Small intestine (tissue), 7 donors: ENCODE measurements around the gene XRCC3. TPM values are rescaled to one million over a fixed set of nuclear protein-coding genes. Genes with fewer than 3 reads are reported as not detected.

ENCODE experiments used
- DNase-seq, 2 donors: peaks; one replicate each; pipeline versions ENCODE4 v3.0.0 to v3.0.0-alpha.2; 2013
- FAIRE-seq: peaks from 2 replicates; lab custom pipeline; 2012; peaks lifted over from hg19 to GRCh38; lab: Jason Lieb, UNC
- H3K27ac ChIP-seq, 3 donors: one replicate each; pipeline ENCODE4 v1.5.1; 2013; ENCODE audit warnings: low read length in 2 of 3, mild to moderate bottlenecking in 2 of 3, control low read depth in 1 of 3, inconsistent platforms in 1 of 3, low read depth in 1 of 3, moderate library complexity in 1 of 3
- H3K27me3 ChIP-seq, 3 donors: one replicate each; pipeline ENCODE4 v1.6.1; 2013; ENCODE audit warnings: low read length in 3 of 3, inconsistent platforms in 1 of 3; ENCODE audit not compliant: control insufficient read depth in 3 of 3, insufficient read depth in 3 of 3
- H3K36me3 ChIP-seq, 3 donors: one replicate each; pipeline ENCODE4 v1.6.1; 2013; ENCODE audit warnings: low read length in 3 of 3, inconsistent platforms in 1 of 3, low read depth in 1 of 3, mild to moderate bottlenecking in 1 of 3, moderate library complexity in 1 of 3; ENCODE audit not compliant: control insufficient read depth in 3 of 3, insufficient read depth in 2 of 3
- H3K4me1 ChIP-seq, 3 donors: one replicate each; pipeline ENCODE4 v1.6.1; 2013; ENCODE audit warnings: low read length in 2 of 3, inconsistent platforms in 1 of 3, low read depth in 1 of 3, mild to moderate bottlenecking in 1 of 3, moderate library complexity in 1 of 3; ENCODE audit not compliant: control insufficient read depth in 3 of 3, insufficient read depth in 2 of 3
- H3K4me3 ChIP-seq, 3 donors: one replicate each; pipeline ENCODE4 v1.5.1; 2013; ENCODE audit warnings: low read length in 3 of 3, control low read depth in 1 of 3, inconsistent platforms in 1 of 3, low read depth in 1 of 3, mild to moderate bottlenecking in 1 of 3, moderate library complexity in 1 of 3
- H3K9me3 ChIP-seq, 2 donors: one replicate each; pipeline ENCODE4 v1.6.1; 2013; ENCODE audit warnings: low read depth in 1 of 2, low read length in 1 of 2; ENCODE audit not compliant: control insufficient read depth in 2 of 2, insufficient read depth in 1 of 2
- WGBS, 3 donors: extraction: QIAGEN DNeasy Blood & Tissue Kit; methylation state at CpG; one replicate each; pipeline ENCODE4 v1.1.7; 2013; 5-methylcytosine and 5-hydroxymethylcytosine counted together
- polyA plus RNA-seq, 4 donors: library from polyadenylated mRNA; stranded (reverse) in 3 of 4; unstranded in 1 of 4; fragments of 200-250 nt in 3 of 4; fragments of 120-200 nt in 1 of 4; gene quantifications; one replicate each; pipeline versions ENCODE4 v1.2.1 to v1.2.3, GENCODE V29; 2013
- donor health status: healthy with polysubstance abuse.
- donor health status: control.
- donor health status: control.
- donor health status: Bipolar disorder and iron deficiency.
- donor health status: healthy.

The XRCC3 gene
- polyA plus RNA-seq, 4 donors = 2.7 to 14.0 (median 7.3) TPM

GRCh38 chr14:103709814-103710213 lies 5.4 kb downstream of the XRCC3 start:
- no peak overlapping the region for H3K27ac ChIP-seq
- FAIRE-seq = no peak
- no peaks in the 10 kb centered on the region for H3K27me3 ChIP-seq
- WGBS, 3 donors = 92 to 93% (median 93%) methylated on average over 15 of the region's 15 CpGs
- peaks cover 0 to 10% (median 5%) of the 10 kb centered on the region in 3 donors for H3K4me1 ChIP-seq
- no peak overlapping the region for H3K4me3 ChIP-seq
- no peaks in the 10 kb centered on the region for H3K9me3 ChIP-seq
- peaks cover 0 to 58% (median 0%) of the 10 kb centered on the region in 3 donors for H3K36me3 ChIP-seq
- DNase-seq = no peak

DNA sequence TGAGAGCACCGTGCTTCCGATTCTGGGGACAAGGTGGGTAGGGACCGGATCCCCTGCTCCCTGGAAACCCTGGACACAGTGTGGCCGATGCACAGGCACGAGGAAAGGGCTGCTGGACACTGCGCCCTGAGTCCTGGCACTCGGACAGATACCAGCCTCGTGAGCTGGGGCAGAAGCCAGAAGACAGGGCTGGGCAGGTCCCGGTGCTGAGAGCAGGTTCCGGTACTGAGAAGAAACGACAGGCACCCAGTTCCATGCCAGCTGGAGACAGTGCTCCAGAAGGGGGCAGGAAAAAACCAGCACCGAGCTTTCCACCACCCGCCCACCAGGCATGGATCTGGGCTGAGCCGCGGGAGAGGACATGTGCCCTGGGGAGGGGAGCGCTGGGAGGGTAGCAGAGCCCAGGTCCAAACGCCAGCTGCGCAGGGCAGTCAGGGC lies 6.5 kb downstream of the XRCC3 start:
- Histone ChIP-seq H3K27me3 (no peaks in the 10 kb centered on the region), H3K27ac (no peak overlapping the region)

GRCh38 chr14:103707329-103708263 lies 7.7 kb downstream of the XRCC3 start:
- Histone ChIP-seq H3K9me3 (no peaks in the 10 kb centered on the region), H3K4me3 (no peak overlapping the region), H3K27ac (no peak overlapping the region), H3K4me1 (peaks cover 0 to 7% (median 0%) of the 10 kb centered on the region in 3 donors), H3K36me3 (peaks cover 0 to 79% (median 2%) of the 10 kb centered on the region in 3 donors), H3K27me3 (no peaks in the 10 kb centered on the region)
- no peak for DNase-seq
- FAIRE-seq = no peak
- WGBS, 3 donors = 90 to 96% (median 91%) methylated on average over 24 to 29 of the region's 29 CpGs

More for the DNA sequence above, 6.5 kb downstream of the XRCC3 start:
- no peak for DNase-seq
- FAIRE-seq = no peak
- H3K9me3 ChIP-seq = no peaks in the 10 kb centered on the region
- peaks cover 0 to 68% (median 0%) of the 10 kb centered on the region in 3 donors for H3K36me3 ChIP-seq
- H3K4me1 ChIP-seq = peaks cover 0 to 7% (median under 1%) of the 10 kb centered on the region in 3 donors
- WGBS, 3 donors = 90 to 92% (median 91%) methylated on average over 18 of the region's 18 CpGs
- H3K4me3 ChIP-seq = no peak overlapping the region

DNA sequence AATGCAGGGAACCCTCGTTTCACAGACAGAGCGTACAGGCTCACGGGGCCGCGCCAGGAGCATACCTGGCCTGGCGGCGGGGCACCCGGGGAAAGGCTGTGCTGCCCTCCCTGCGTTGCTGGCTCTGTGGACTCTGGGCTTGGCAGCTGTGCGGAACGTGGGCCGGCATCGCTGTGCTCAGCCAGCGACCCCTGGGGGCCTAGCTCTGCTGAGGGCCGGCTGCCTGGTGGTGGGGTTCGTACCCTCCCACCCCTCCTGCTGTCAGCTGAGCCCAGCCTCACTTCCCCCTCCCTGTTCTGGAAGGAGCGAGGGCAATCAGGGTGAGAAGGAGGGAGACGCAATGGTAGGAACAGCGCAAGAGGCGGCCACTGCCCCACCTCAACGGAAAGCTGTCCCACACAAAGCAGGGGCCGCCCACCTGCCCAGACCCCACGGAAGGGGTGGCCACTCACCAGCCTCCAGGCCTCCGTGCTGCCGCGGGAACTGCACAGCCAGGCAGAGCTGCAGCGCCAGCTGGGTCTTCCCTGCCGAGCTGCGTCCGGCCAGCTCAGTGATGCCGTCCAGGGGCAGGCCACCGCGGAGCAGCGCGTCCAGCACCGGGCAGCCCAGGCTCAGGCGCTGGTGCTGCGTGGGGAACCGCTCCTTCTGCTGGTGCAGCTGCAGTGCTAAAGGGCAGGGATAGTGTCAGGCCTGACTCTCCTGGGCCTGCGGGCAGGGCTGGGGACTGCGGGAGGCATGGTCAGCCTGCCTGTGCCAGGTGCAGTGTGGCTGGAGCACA lies 8.5 kb downstream of the XRCC3 start:
- DNase-seq (no peak), FAIRE-seq (no peak)
- WGBS, 3 donors = 92 to 94% (median 94%) methylated on average over 40 to 41 of the region's 41 CpGs
- H3K4me1 ChIP-seq = peaks cover 0 to 7% (median 0%) of the 10 kb centered on the region in 3 donors
- H3K4me3 ChIP-seq = no peak overlapping the region
- no peaks in the 10 kb centered on the region for H3K27me3 ChIP-seq
- no peaks in the 10 kb centered on the region for H3K9me3 ChIP-seq
- no peak overlapping the region for H3K27ac ChIP-seq
- H3K36me3 ChIP-seq = peaks cover 0 to 83% (median 4%) of the 10 kb centered on the region in 3 donors

DNA sequence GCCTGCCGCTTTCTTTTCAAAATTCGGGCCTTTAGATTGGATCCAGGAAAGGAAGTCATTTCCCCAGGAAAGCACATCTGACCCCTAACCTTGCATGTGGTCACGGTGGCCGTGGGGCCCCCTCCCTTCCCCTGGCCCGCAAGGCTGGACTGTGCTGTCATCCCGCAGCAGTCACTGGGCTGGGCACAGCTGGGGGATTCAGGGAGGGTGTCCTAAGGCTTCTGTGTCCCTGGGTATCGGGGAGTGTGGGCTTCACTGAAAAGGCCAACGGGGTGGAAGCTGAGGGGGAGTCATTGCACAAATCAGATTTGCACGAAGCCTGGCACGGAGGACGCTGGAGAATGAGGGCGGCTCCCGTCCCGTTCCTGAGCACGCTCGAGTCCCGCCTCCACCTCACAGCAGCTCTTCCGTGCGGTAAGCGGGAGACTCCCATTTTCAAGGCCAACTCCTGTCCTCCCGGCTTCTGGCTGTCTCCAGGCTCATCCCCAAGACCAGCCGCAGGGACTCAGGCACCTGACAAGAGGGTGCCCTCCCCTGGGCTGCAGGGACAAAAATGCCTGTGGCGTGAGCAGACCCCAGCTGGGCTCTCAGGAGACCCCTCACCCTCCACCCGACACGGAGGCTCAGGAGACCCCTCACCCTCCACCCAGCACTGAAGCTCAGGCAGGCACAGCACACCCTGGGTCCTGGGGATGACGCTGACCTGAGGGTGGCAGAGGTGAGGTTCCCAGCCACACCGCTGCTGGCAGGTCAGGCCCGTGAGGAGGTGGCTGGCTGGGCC lies 9.6 kb downstream of the XRCC3 start:
- DNase-seq (no peak), FAIRE-seq (no peak)
- Histone ChIP-seq H3K36me3 (peaks cover 0 to 94% (median 4%) of the 10 kb centered on the region in 3 donors), H3K4me3 (no peak overlapping the region), H3K9me3 (no peaks in the 10 kb centered on the region), H3K27ac (no peak overlapping the region), H3K4me1 (peaks cover 0 to 4% (median 0%) of the 10 kb centered on the region in 3 donors), H3K27me3 (no peaks in the 10 kb centered on the region)
- WGBS, 3 donors = 82 to 92% (median 92%) methylated on average over 25 to 28 of the region's 28 CpGs

DNA sequence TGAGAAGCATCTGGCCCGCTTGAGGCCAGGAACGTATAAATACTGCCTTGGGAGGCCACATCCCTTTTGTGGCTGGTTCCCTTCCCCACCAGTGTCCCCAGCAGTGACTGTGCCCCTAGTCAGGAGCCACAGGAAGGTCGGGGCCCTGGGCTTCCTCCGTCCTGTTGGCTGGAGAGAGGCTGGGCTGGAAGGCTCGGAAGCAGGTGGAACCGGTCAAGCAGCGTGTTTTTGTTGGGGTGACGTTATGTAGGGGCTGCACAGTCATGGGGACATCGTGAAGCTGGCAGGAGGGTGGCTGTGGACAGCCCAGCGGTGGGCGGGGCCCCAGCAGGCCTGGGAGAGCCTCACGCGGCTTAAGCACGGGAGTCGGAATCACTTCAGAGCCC lies 10.1 kb downstream of the XRCC3 start:
- no peak overlapping the region for H3K4me3 ChIP-seq
- DNase-seq (no peak), FAIRE-seq (no peak)
- H3K9me3 ChIP-seq = no peaks in the 10 kb centered on the region
- H3K27me3 ChIP-seq = no peaks in the 10 kb centered on the region
- peaks cover 0 to 10% (median 0%) of the 10 kb centered on the region in 3 donors for H3K4me1 ChIP-seq
- WGBS, 3 donors = 72 to 89% (median 88%) methylated on average over 15 of the region's 15 CpGs
- H3K27ac ChIP-seq = no peak overlapping the region
- peaks cover 0 to 99% (median 4%) of the 10 kb centered on the region in 3 donors for H3K36me3 ChIP-seq

GRCh38 chr14:103704708-103705107 lies 10.5 kb downstream of the XRCC3 start:
- H3K4me3 ChIP-seq = no peak overlapping the region
- no peaks in the 10 kb centered on the region for H3K9me3 ChIP-seq
- DNase-seq = no peak
- H3K27ac ChIP-seq = no peak overlapping the region
- H3K36me3 ChIP-seq = peaks cover 0 to 99% (median 4%) of the 10 kb centered on the region in 3 donors
- peaks cover 0 to 14% (median 0%) of the 10 kb centered on the region in 3 donors for H3K4me1 ChIP-seq
- FAIRE-seq = no peak
- 75 to 85% (median 83%) methylated on average over 13 of the region's 13 CpGs for WGBS, 3 donors
- H3K27me3 ChIP-seq = no peaks in the 10 kb centered on the region
